ENCODE results near the gene EPN1. TPM values are rescaled to one million over a fixed set of nuclear protein-coding genes. Genes with fewer than 3 reads are reported as not detected.

Gene EPN1
- total and polyA plus RNA-seq, 2 of the 13 experiments (the other 11 are each of a cell fraction or from before 2014, with no cell fraction given) = 28.9 to 31.7 TPM

DNA sequence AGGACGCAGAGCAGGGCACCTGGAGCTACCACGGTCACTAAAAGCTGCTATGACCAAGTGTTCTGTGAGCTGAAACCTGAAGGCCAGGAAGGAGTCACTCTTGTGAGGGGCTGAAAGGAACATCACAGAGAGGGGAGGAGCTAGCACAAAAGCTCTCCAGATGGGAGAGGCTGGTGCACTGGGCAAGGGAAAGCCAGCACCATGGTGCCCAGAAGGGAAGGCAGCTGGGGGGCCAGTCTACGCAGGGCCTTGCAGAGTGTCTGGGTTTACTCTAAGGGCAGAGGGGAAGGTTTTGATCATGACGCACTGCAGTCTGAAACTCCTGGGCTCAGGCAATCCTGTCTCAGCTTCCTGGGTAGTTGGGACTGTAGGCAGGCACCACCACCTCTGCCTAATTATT lies 38.3 kb upstream of the EPN1 start (continued):
- TF ChIP-seq EHMT2 (IDR thresholded peaks at IDR 0.05; ENCODE audit: borderline replicate concordance, low read depth, low read length) = no peak
- TF ChIP-seq ZNF484 (CRISPR knock-in tag; IDR thresholded peaks at IDR 0.05; ENCODE audit: borderline replicate concordance, low read depth) = no peak

- no peak for ATAC-seq
- no peak overlapping the region for H3K4me3 ChIP-seq (replicated peaks in 1 of 3; ENCODE audit: insufficient read depth in 1 of 3, low read depth in 2 of 3, low read length in 3 of 3)
- H3K27me3 ChIP-seq (ENCODE audit: control insufficient read depth in 1 of 2, insufficient read depth in 2 of 2, low read length in 2 of 2) = no peaks in the 10 kb centered on the region; a peak in 1 of 5 replicates
- CTCF ChIA-PET (ENCODE audit: low intra/inter-chr PET ratio, low total read pairs) = no interaction called here
- H2AFZ ChIP-seq (ENCODE audit: low read length) = no peak overlapping the region
- no peaks in the 10 kb centered on the region for H4K20me1 ChIP-seq (ENCODE audit: insufficient read depth, low read length)
- H3K9me3 ChIP-seq (ENCODE audit: low read length) = no peaks in the 10 kb centered on the region
- no peak overlapping the region for H3K9ac ChIP-seq (ENCODE audit: insufficient read depth, low read depth, low read length)
- intact Hi-C loops (cut with micrococcal nuclease; ENCODE audit: unreplicated experiment) (loop anchor here (10.0 kb wide), 1 partner anchor 53 kb away; the partner anchor contains the start of gene ZNF579), in situ Hi-C loops (cut with HindIII; ENCODE audit: extremely low pct_ligation_motif_present, low pct_unique_long_range_greater_than_20kb) (no loop called here)
- no peak for FAIRE-seq
- no TSS peak for BruUV-seq (replicated peaks)
- H3K4me1 ChIP-seq (ENCODE audit: insufficient read depth, low read length) = peaks cover 47% of the 10 kb centered on the region
- no peaks in the 10 kb centered on the region for H3K36me3 ChIP-seq (replicated peaks in 1 of 2; ENCODE audit: control insufficient read depth in 1 of 2, insufficient read depth in 2 of 2, low read length in 2 of 2)
- WGBS (ENCODE audit: low lambda C conversion rate) = 76% methylated on average over 8 of the region's 11 CpGs
- H3K4me2 ChIP-seq (ENCODE audit: low read depth, low read length) = no peak overlapping the region; the same call in 1 of the 2 replicates
- no peak for DNase-seq (ENCODE audit: low spot score)
- H3K27ac ChIP-seq (ENCODE audit: extremely low read length, insufficient read depth, low read length) = no peak overlapping the region
- TF ChIP-seq RBFOX2 (IDR thresholded peaks at IDR 0.05; ENCODE audit: low read depth, low read length) (0 out of 2 replicates have a peak, but pooled peaks have one; percentile 21), SALL1 (CRISPR knock-in tag; IDR thresholded peaks at IDR 0.05) (no peak)
- TF ChIP-seq, protein P1, sequence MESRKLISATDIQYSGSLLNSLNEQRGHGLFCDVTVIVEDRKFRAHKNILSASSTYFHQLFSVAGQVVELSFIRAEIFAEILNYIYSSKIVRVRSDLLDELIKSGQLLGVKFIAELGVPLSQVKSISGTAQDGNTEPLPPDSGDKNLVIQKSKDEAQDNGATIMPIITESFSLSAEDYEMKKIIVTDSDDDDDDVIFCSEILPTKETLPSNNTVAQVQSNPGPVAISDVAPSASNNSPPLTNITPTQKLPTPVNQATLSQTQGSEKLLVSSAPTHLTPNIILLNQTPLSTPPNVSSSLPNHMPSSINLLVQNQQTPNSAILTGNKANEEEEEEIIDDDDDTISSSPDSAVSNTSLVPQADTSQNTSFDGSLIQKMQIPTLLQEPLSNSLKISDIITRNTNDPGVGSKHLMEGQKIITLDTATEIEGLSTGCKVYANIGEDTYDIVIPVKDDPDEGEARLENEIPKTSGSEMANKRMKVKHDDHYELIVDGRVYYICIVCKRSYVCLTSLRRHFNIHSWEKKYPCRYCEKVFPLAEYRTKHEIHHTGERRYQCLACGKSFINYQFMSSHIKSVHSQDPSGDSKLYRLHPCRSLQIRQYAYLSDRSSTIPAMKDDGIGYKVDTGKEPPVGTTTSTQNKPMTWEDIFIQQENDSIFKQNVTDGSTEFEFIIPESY (CRISPR knock-in tag; IDR thresholded peaks at IDR 0.05) = peak; percentile 55; the same call in 1 of the 2 replicates
- POLR2A ChIA-PET = interaction anchor here (0.7 to 3.3 kb wide), 4 partner anchors 10 to 38 kb away, joined by 3 to 15 read pairs (median 8); partner anchors contain the start of genes FIZ1, U2AF2 and ZNF784
- H3K79me2 ChIP-seq (ENCODE audit: insufficient read depth, low read length) = peaks cover 33% of the 10 kb centered on the region
These were observed 37.5 kb upstream of the EPN1 start for GRCh38 chr19:55637534-55637933.
